CD4-positive, alpha-beta memory T cell (primary cell): ENCODE data around the gene DNAJC13. TPM values are rescaled to one million over a fixed set of nuclear protein-coding genes. Genes with fewer than 3 reads are reported as not detected.
A peak's percentile ranks its signal among the peaks of the same experiment; 100 is the strongest.
"Not testable (repeated sequence)": the region's sequence is repeated elsewhere in the genome, so short reads cannot be mapped to it uniquely, and the experiment has no call there.

Experiments used
- CTCF ChIA-PET: fragments of 350-600 bp; sonication (Branson Sonifier 250); formaldehyde crosslinking; loops from one replicate; lab custom pipeline; 2021; ENCODE audit warnings: inconsistent platforms; ENCODE audit not compliant: partially characterized antibody; lab: Charles Lee
- POLR2A ChIA-PET: fragments of 350-600 bp; sonication (Branson Sonifier 250); formaldehyde crosslinking; loops from one replicate; lab custom pipeline; 2021; ENCODE audit not compliant: partially characterized antibody; lab: Charles Lee
- DNase-seq, 5 donors: peaks; one replicate each; pipeline versions ENCODE4 v3.0.0 to v3.0.0-alpha.2; 2020 to 2022; ENCODE audit warnings: mixed read lengths in 1 of 5
- H3K27ac ChIP-seq: one replicate; pipeline ENCODE4 v1.7.0; 2013; ENCODE audit warnings: low read depth, low read length
- H3K27me3 ChIP-seq: 2 replicates; pipeline ENCODE4 v1.7.0; 2013; ENCODE audit warnings: mild to moderate bottlenecking, low read length, moderate library complexity; ENCODE audit not compliant: insufficient read depth
- H3K36me3 ChIP-seq: 2 replicates; pipeline ENCODE4 v1.7.0; 2013; ENCODE audit warnings: mild to moderate bottlenecking, low read length, moderate library complexity; ENCODE audit not compliant: insufficient read depth
- H3K4me1 ChIP-seq: 2 replicates; pipeline ENCODE4 v1.7.0; 2013; ENCODE audit warnings: mild to moderate bottlenecking, low read length, moderate library complexity; ENCODE audit not compliant: insufficient read depth
- H3K4me3 ChIP-seq, 2 donors: one replicate each; pipeline ENCODE4 v1.7.0; 2013; ENCODE audit warnings: low read length in 2 of 2, mild to moderate bottlenecking in 1 of 2
- H3K9me3 ChIP-seq, 2 donors: one replicate each; pipeline ENCODE4 v1.7.0; 2013; ENCODE audit warnings: low read length in 2 of 2, control low read depth in 1 of 2; ENCODE audit not compliant: control insufficient read depth in 1 of 2
- H3K27ac Mint-ChIP-seq, 7 donors: one replicate each; pipeline ENCODE4 v1.8.0; 2020 to 2021; ENCODE audit warnings: mixed read lengths in 7 of 7, mild to moderate bottlenecking in 6 of 7, inconsistent platforms in 3 of 7, moderate library complexity in 3 of 7
- H3K27me3 Mint-ChIP-seq, 2 donors: one replicate each; pipeline ENCODE4 v1.8.0; 2020 to 2021; ENCODE audit warnings: mixed read lengths in 2 of 2
- H3K36me3 Mint-ChIP-seq, 2 donors: one replicate each; pipeline ENCODE4 v1.8.0; 2020 to 2021; ENCODE audit warnings: mixed read lengths in 2 of 2, inconsistent platforms in 1 of 2, mild to moderate bottlenecking in 1 of 2
- H3K4me1 Mint-ChIP-seq, 4 donors: one replicate each; pipeline ENCODE4 v1.8.0; 2020 to 2021; ENCODE audit warnings: mixed read lengths in 4 of 4, mild to moderate bottlenecking in 1 of 4
- H3K4me3 Mint-ChIP-seq, 8 donors: one replicate each; pipeline ENCODE4 v1.8.0; 2020 to 2021; ENCODE audit warnings: mixed read lengths in 8 of 8, mild to moderate bottlenecking in 7 of 8, moderate library complexity in 6 of 8, inconsistent platforms in 3 of 8
- H3K9me3 Mint-ChIP-seq, 8 donors: one replicate each; pipeline ENCODE4 v1.8.0; 2020 to 2021; ENCODE audit warnings: mixed read lengths in 8 of 8, mild to moderate bottlenecking in 5 of 8, inconsistent platforms in 3 of 8, moderate library complexity in 1 of 8
- intact Hi-C: fragments of 100-400 bp; cut with micrococcal nuclease; formaldehyde crosslinking; loops from one replicate; pipeline ENCODE4 v1.15.1; 2023
- polyA plus RNA-seq, 2 donors: library from polyadenylated mRNA; unstranded; fragments of 300-500 nt; fragmentation: Illumina TruSeq; gene quantifications; one replicate each; pipeline ENCODE4 v1.2.3, GENCODE V29; 2021
- total RNA-seq, 2 experiments: library from RNA; stranded (reverse); gene quantifications; one replicate each; pipeline ENCODE4 v1.2.3, GENCODE V29; 2021

Gene DNAJC13
- total and polyA plus RNA-seq, 4 experiments from 2014 or later, result 7.4 to 43.5 (median 26.8) TPM

DNA sequence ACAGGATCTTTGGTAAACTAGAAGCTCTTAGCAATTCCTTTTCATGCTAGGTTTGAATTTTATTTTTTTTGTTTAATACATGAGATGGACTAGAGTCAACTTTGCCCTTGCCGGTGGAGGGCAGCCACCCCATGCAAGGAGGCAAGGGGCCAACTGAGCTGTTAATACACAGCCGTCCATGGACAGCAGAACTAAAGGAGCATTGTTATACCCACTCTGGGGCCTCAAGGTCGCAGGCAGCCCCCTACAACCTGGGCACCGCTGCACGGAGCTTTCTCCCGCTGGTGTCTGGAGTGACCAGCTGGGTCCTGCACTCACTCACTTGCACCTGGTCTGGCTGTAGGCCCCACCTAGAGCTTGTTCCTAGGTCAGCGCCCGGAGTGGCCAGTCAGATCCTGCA, 131.9 kb downstream of the DNAJC13 start:
- Histone ChIP-seq H3K4me3 (no peak overlapping the region), H3K27me3 (no peaks in the 10 kb centered on the region), H3K4me1 (peaks cover 13% of the 10 kb centered on the region), H3K36me3 (no peaks in the 10 kb centered on the region), H3K27ac (no peak overlapping the region), H3K9me3 (no peaks in the 10 kb centered on the region)
- H3K9me3 Mint-ChIP-seq, result no peaks in the 10 kb centered on the region
- intact Hi-C loops, result no loop called here
- H3K4me3 Mint-ChIP-seq, result no peak overlapping the region
- ChIA-PET CTCF (no interaction called here), POLR2A (no interaction called here)
- DNase-seq, result no peak
- no peaks in the 10 kb centered on the region for H3K36me3 Mint-ChIP-seq
- peak overlapping the region in 1 of 7 donors; percentile 13 for H3K27ac Mint-ChIP-seq
- H3K4me1 Mint-ChIP-seq, result peaks cover 0 to 10% (median 8%) of the 10 kb centered on the region in 4 donors
- no peaks in the 10 kb centered on the region for H3K27me3 Mint-ChIP-seq

DNA sequence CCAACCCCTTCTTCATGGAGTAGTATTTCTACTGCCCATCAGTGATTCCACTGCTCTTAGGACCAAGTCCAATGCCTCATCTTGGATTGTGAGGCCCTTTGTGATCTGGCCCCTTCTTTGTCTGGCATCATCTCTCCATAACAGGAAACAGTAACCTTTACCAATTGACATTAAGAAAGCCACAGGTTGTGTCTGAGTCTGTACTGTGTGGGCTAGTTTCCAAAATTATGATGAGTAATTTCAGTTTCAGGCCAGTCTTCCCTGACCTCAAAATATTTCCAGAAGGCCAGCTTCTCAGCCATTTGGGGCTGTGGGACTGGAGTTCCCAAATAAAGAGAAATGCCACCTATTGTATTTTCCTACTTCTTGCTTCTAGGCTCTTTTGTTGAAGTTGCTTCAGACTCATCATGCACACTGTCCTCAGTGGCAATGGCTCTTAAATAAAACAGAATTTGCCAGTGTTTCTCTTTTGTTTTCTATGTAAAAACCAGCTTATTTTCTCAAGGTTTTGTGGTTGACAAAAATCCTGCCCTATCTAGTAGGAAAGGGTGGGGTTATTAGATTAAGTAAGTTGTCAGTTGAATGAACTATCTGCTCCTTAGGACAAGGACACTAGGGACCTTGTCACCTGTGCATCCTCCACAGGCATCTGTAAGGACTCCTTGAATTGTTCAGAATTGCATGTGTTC, 132.7 kb downstream of the DNAJC13 start:
- ChIA-PET CTCF (no interaction called here), POLR2A (no interaction called here)
- peaks cover 13% of the 10 kb centered on the region for H3K4me1 ChIP-seq
- H3K4me3 ChIP-seq, result no peak overlapping the region
- no peaks in the 10 kb centered on the region for H3K27me3 ChIP-seq
- no peak overlapping the region for H3K4me3 Mint-ChIP-seq
- H3K9me3 Mint-ChIP-seq, result no peaks in the 10 kb centered on the region
- intact Hi-C loops, result no loop called here
- DNase-seq, result no peak
- H3K36me3 Mint-ChIP-seq, result no peaks in the 10 kb centered on the region
- H3K9me3 ChIP-seq, result no peaks in the 10 kb centered on the region
- no peaks in the 10 kb centered on the region for H3K36me3 ChIP-seq
- peaks cover 0 to 10% (median 8%) of the 10 kb centered on the region in 4 donors for H3K4me1 Mint-ChIP-seq
- H3K27ac ChIP-seq, result no peak overlapping the region
- no peaks in the 10 kb centered on the region for H3K27me3 Mint-ChIP-seq
- peak overlapping the region in 1 of 7 donors; percentile 25 for H3K27ac Mint-ChIP-seq

DNA sequence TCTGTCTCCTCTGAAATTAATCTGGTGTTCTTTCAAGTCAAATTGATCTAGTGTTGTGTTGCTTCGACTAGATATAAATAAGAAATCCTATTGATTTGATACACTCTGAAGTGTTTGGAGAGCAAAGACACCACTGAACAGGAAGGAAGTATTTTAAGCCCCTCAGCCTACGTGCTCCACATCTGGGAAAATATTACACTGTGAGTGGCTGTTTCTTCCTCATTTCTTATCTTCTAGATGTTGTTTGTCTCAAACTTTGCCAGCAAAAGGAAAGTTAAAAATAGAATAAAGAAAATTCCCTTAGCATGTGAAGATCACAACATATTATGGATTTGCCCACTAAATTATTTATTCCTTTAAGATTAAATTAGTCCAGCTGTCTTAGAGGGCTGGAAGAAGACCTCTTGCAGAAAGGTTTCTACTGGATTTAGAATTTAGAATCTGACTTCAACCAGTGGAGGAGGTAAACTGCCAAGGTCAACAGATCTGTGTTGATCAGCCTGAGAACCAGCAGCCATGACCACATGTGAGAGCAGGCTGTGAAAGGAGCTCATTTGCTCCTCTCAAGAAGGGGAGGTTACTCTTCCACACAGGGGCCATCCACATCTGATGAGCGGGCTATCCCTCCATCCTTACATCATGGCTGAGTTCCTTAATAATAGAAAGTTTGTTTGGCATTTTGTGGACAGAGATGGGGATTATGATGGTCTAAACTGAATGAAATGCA, 133.4 kb downstream of the DNAJC13 start:
- Mint-ChIP-seq H3K4me1 (peaks cover 0 to 10% (median 8%) of the 10 kb centered on the region in 4 donors), H3K9me3 (no peaks in the 10 kb centered on the region), H3K27ac (no peak overlapping the region), H3K4me3 (no peak overlapping the region), H3K36me3 (peaks cover 1 to 2% of the 10 kb centered on the region in 2 donors), H3K27me3 (no peaks in the 10 kb centered on the region)
- ChIA-PET CTCF (no interaction called here), POLR2A (no interaction called here)
- intact Hi-C loops, result no loop called here
- no peaks in the 10 kb centered on the region for H3K27me3 ChIP-seq
- H3K4me1 ChIP-seq, result peaks cover 13% of the 10 kb centered on the region
- H3K36me3 ChIP-seq, result no peaks in the 10 kb centered on the region
- no peaks in the 10 kb centered on the region for H3K9me3 ChIP-seq
- no peak overlapping the region for H3K27ac ChIP-seq
- DNase-seq, result no peak
- no peak overlapping the region for H3K4me3 ChIP-seq

DNA sequence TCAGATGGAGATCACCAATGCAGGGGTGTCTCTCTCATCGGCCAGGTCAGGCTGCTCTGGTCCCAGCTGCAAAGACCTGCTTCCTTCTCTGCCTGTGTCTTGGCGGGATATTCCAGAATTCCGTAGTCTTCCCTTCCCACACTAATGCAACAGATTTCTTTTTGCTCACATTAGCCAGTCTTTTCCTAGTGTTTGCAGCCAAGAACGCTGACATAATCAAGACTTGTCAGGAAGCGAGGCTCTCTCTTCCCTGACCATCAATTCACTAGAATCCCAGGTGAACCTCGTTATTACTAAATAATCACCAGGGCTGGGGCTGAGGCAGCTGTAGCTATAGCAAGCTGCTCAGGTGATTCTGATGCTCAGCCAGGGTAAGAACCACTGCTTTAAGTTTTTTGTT, 136.5 kb downstream of the DNAJC13 start:
- no peaks in the 10 kb centered on the region for H3K27me3 Mint-ChIP-seq
- peak overlapping the region in 1 of 7 donors; percentile 38 for H3K27ac Mint-ChIP-seq

DNA sequence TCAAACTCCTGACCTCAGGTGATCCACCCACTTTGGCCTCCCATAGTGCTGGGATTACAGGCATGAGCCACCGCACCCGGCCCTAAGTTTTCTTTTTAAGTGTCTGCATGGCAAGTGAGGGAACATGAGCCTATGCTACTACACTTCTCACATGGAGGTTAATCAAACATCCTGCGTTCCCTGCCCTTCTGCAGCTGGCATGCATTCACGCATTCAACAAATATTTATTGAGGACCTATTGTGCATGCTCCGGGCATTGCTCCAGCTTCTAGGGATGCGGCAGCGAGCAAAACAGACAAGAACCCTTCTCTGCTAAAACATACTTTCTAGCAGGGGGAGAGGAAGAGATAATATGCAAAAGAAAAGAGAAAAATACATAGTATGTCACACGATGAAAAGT, 137.1 kb downstream of the DNAJC13 start:
- DNase-seq, result no peak
- POLR2A ChIA-PET, result no interaction called here
- H3K27me3 Mint-ChIP-seq, result no peaks in the 10 kb centered on the region
- CTCF ChIA-PET, result no interaction called here
- Histone ChIP-seq H3K27ac (no peak overlapping the region), H3K36me3 (no peaks in the 10 kb centered on the region), H3K4me3 (no peak overlapping the region), H3K4me1 (peaks cover 13% of the 10 kb centered on the region), H3K9me3 (no peaks in the 10 kb centered on the region), H3K27me3 (no peaks in the 10 kb centered on the region)
- no peaks in the 10 kb centered on the region for H3K9me3 Mint-ChIP-seq
- peaks cover 0 to 10% (median 8%) of the 10 kb centered on the region in 4 donors for H3K4me1 Mint-ChIP-seq
- no peak overlapping the region for H3K4me3 Mint-ChIP-seq
- no peak overlapping the region for H3K27ac Mint-ChIP-seq
- peaks cover 14 to 17% of the 10 kb centered on the region in 2 donors for H3K36me3 Mint-ChIP-seq
- intact Hi-C loops, result no loop called here

More for the DNA sequence above, 136.5 kb downstream of the DNAJC13 start:
- Histone ChIP-seq H3K27me3 (no peaks in the 10 kb centered on the region), H3K9me3 (no peaks in the 10 kb centered on the region), H3K27ac (no peak overlapping the region), H3K4me3 (no peak overlapping the region), H3K36me3 (no peaks in the 10 kb centered on the region), H3K4me1 (peaks cover 13% of the 10 kb centered on the region)
- DNase-seq, result no peak
- ChIA-PET CTCF (interaction anchor here (0.9 kb wide), 1 partner anchor 18 kb away, joined by 4 read pairs; no protein-coding TSS in a partner anchor), POLR2A (no interaction called here)
- intact Hi-C loops, result no loop called here
- H3K4me1 Mint-ChIP-seq, result peaks cover 0 to 10% (median 8%) of the 10 kb centered on the region in 4 donors
- H3K4me3 Mint-ChIP-seq, result no peak overlapping the region
- no peaks in the 10 kb centered on the region for H3K9me3 Mint-ChIP-seq
- peaks cover 12 to 14% of the 10 kb centered on the region in 2 donors for H3K36me3 Mint-ChIP-seq

DNA sequence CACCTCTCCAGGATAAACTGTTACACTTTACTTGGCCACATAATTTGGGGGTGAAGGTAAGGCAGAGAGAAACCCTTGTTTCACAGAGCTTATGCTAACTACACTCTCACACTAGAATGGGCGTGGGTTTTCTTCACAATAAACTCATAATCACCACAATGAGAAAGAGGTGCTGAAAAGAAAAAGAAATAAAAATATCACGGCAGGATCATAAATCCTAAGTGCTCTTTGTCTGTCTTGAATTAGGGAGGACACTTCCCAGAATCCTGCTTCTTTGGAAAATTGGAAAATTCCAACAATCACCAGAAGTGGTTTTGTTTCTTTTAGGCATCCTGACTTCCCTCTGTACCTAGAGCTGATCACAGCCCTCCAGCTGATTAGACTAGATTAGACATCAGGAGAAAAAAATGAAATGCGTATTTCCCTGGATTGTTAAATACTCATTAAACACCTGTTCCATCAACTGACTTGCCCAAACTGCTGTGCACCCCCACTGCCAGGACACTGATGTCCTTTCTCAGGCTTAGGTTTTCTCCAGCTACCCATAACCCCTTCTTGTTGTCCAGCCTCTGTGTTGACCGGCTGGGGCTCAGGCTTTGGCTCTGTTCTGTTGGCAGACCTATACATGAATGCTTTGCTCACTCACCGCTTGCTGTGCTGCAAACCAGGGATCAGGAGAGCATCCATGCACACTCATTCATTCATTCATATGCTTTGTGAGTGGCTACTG, 138.2 kb downstream of the DNAJC13 start:
- Histone ChIP-seq H3K27me3 (no peaks in the 10 kb centered on the region), H3K9me3 (no peaks in the 10 kb centered on the region), H3K4me1 (peaks cover 6% of the 10 kb centered on the region), H3K27ac (no peak overlapping the region), H3K36me3 (no peaks in the 10 kb centered on the region), H3K4me3 (no peak overlapping the region)
- POLR2A ChIA-PET, result no interaction called here
- Mint-ChIP-seq H3K36me3 (peaks cover 14 to 19% of the 10 kb centered on the region in 2 donors), H3K27ac (no peak overlapping the region), H3K4me3 (no peak overlapping the region), H3K4me1 (peaks cover 0 to 2% (median under 1%) of the 10 kb centered on the region in 4 donors), H3K9me3 (no peaks in the 10 kb centered on the region), H3K27me3 (no peaks in the 10 kb centered on the region)
- intact Hi-C loops, result no loop called here
- DNase-seq, result no peak
- CTCF ChIA-PET, result no interaction called here

DNA sequence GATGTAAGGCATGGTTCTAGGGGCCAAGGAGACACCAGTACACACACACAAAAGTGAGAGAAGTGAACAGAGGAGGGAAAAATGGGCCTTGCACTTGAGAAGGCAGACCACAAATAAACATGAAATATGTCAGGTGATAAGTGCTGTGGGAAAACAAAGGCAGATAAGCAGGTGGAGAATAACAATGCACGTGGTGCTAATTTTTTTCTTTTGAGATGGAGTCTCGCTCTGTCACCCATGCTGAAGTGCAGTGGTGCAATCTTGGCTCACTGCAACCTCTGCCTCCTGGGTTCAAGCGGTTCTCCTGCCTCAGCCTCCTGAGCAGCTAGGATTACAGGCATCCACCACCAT, 138.7 kb downstream of the DNAJC13 start:
- peaks cover 19% of the 10 kb centered on the region in 2 donors for H3K36me3 Mint-ChIP-seq
- H3K4me1 ChIP-seq, H3K9me3 Mint-ChIP-seq, H3K9me3 ChIP-seq, H3K27ac Mint-ChIP-seq, H3K4me3 Mint-ChIP-seq, H3K4me1 Mint-ChIP-seq, H3K27me3 ChIP-seq, DNase-seq, H3K4me3 ChIP-seq, H3K27ac ChIP-seq, intact Hi-C loops, H3K36me3 ChIP-seq, H3K27me3 Mint-ChIP-seq, POLR2A ChIA-PET, CTCF ChIA-PET: not testable (repeated sequence)
